NCI-H510A treated with DMSO at 0.1 percent for 48 hours (cell line): Measurements from ENCODE around the gene ANKS1B.
"Not testable (repeated sequence)": the region's sequence is repeated elsewhere in the genome, so short reads cannot be mapped to it uniquely, and the experiment has no call there.

Source experiments
- DNase-seq: peaks from one replicate; lab custom pipeline; 2025; lab: John Stamatoyannopoulos, UW

The ANKS1B gene

GRCh38 chr12:99374023-99374422 lies 610.7 kb downstream of the ANKS1B start:
- DNase-seq: no peak

GRCh38 chr12:99372257-99372920 lies 612.3 kb downstream of the ANKS1B start:
- DNase-seq: no peak

- DNase-seq: no peak
Observed at GRCh38 chr12:99370421-99371138, 614.2 kb downstream of the ANKS1B start.

- no peak for DNase-seq
Observed at GRCh38 chr12:99367181-99367580, 617.6 kb downstream of the ANKS1B start.

- DNase-seq: no peak
Observed at GRCh38 chr12:99352269-99352668, 632.5 kb downstream of the ANKS1B start.

GRCh38 chr12:99343960-99344359 lies 640.8 kb downstream of the ANKS1B start:
- no peak for DNase-seq

GRCh38 chr12:99339663-99340062 lies 645.1 kb downstream of the ANKS1B start:
- DNase-seq: no peak

GRCh38 chr12:99334285-99335056 lies 650.3 kb downstream of the ANKS1B start:
- DNase-seq: no peak

- DNase-seq: no peak
Observed at GRCh38 chr12:99332936-99333591, 651.7 kb downstream of the ANKS1B start.

GRCh38 chr12:99330216-99330615 lies 654.5 kb downstream of the ANKS1B start:
- no peak for DNase-seq

- DNase-seq: not testable (repeated sequence)
Observed at GRCh38 chr12:99321210-99321609, 663.5 kb downstream of the ANKS1B start.

- DNase-seq: no peak
Observed at GRCh38 chr12:99311373-99311772, 673.4 kb downstream of the ANKS1B start.

GRCh38 chr12:99309812-99310211 lies 674.9 kb downstream of the ANKS1B start:
- no peak for DNase-seq

- DNase-seq: no peak
Observed at GRCh38 chr12:99302874-99303273, 681.9 kb downstream of the ANKS1B start.

GRCh38 chr12:99287136-99287535 lies 697.6 kb downstream of the ANKS1B start:
- DNase-seq: no peak

GRCh38 chr12:99284161-99284560 lies 700.6 kb downstream of the ANKS1B start:
- DNase-seq: no peak

- no peak for DNase-seq
Observed at GRCh38 chr12:99282624-99283023, 702.1 kb downstream of the ANKS1B start.

GRCh38 chr12:99282086-99282485 lies 702.6 kb downstream of the ANKS1B start:
- no peak for DNase-seq

GRCh38 chr12:99281277-99281676 lies 703.5 kb downstream of the ANKS1B start:
- DNase-seq: no peak

GRCh38 chr12:99278899-99279298 lies 705.8 kb downstream of the ANKS1B start:
- DNase-seq: no peak

GRCh38 chr12:99277591-99278379 lies 707.0 kb downstream of the ANKS1B start:
- DNase-seq: no peak

GRCh38 chr12:99271071-99271470 lies 713.7 kb downstream of the ANKS1B start:
- DNase-seq: no peak
